ENCODE data around the gene MYH6.

- TF ChIP-seq POLR2A (IDR thresholded peaks at IDR 0.05; ENCODE audit: insufficient read depth in 1 of 2, low read depth in 2 of 2, low read length in 2 of 2): no peak
- TF ChIP-seq IKZF4 (CRISPR knock-in tag; IDR thresholded peaks at IDR 0.05; ENCODE audit: borderline replicate concordance, low read depth, not compliant biosample characterization): no peak
- TF ChIP-seq MXI1 (IDR thresholded peaks at IDR 0.05; ENCODE audit: borderline replicate concordance, low read depth, low read length): no peak
- TF ChIP-seq MYC (CRISPR knock-in tag; IDR thresholded peaks at IDR 0.05; ENCODE audit: borderline replicate concordance): no peak
- TF ChIP-seq TOE1 (CRISPR knock-in tag; IDR thresholded peaks at IDR 0.05): no peak
- no peak for TF ChIP-seq ZNF891 (CRISPR knock-in tag; IDR thresholded peaks at IDR 0.05)
- no peak for TF ChIP-seq BRCA1 (CRISPR knock-in tag; IDR thresholded peaks at IDR 0.05)
- TF ChIP-seq ZFX (CRISPR knock-in tag; IDR thresholded peaks at IDR 0.05; ENCODE audit: low read depth): no peak
- TF ChIP-seq ATF3 (CRISPR knock-in tag; IDR thresholded peaks at IDR 0.05): no peak
- no peak for TF ChIP-seq REST (IDR thresholded peaks at IDR 0.05; ENCODE audit: borderline replicate concordance in 1 of 2, low read depth in 1 of 2, low read length in 2 of 2)
- no peak for TF ChIP-seq TCF7 (IDR thresholded peaks at IDR 0.05; ENCODE audit: low read depth)
- no peak for TF ChIP-seq NR2F6 (IDR thresholded peaks at IDR 0.05)
- TF ChIP-seq NR2F6 (CRISPR knock-in tag; IDR thresholded peaks at IDR 0.05): no peak
These were observed 6.8 kb downstream of the MYH6 start for GRCh38 chr14:23401291-23401690.
